Keratinocyte (primary cell): ENCODE measurements around the gene BLACAT1. TPM values are rescaled to one million over a fixed set of nuclear protein-coding genes. Genes with fewer than 3 reads are reported as not detected.

Experiments used
- DNase-seq: peaks from one replicate; pipeline ENCODE4 v3.0.0-alpha.2; 2011; ENCODE audit warnings: low read depth, missing footprints, low spot score
- FAIRE-seq: peaks from 2 replicates; lab custom pipeline; 2011; peaks lifted over from hg19 to GRCh38; lab: Jason Lieb, UNC
- H2AFZ ChIP-seq: 2 replicates; pipeline ENCODE4 v1.6.0; 2012; ENCODE audit warnings: low read length, control low read depth, inconsistent platforms; ENCODE audit not compliant: control insufficient read depth
- H3K27ac ChIP-seq: 2 replicates; pipeline ENCODE4 v1.5.1; 2011; ENCODE audit warnings: low read length; ENCODE audit not compliant: control insufficient read depth, insufficient read depth
- H3K27me3 ChIP-seq: 3 replicates; pipeline ENCODE4 v1.6.0; 2011; ENCODE audit warnings: low read length; ENCODE audit not compliant: control insufficient read depth, insufficient read depth; ENCODE audit errors: extremely low read depth
- H3K36me3 ChIP-seq, 2 experiments: 2 replicates in 1 of 2; 3 replicates in 1 of 2; pipeline ENCODE4 v1.5.1; 2011; ENCODE audit warnings: low read length in 2 of 2, mild to moderate bottlenecking in 1 of 2; ENCODE audit not compliant: control insufficient read depth in 2 of 2, insufficient read depth in 2 of 2; ENCODE audit errors: extremely low read depth in 1 of 2
- H3K4me1 ChIP-seq: 3 replicates; pipeline ENCODE4 v1.5.1; 2011; ENCODE audit warnings: low read length; ENCODE audit not compliant: control insufficient read depth, insufficient read depth; ENCODE audit errors: extremely low read depth
- H3K4me2 ChIP-seq: 3 replicates; pipeline ENCODE4 v1.6.0; 2011; ENCODE audit warnings: low read depth, low read length; ENCODE audit not compliant: control insufficient read depth, insufficient read depth; ENCODE audit errors: extremely low read depth
- H3K4me3 ChIP-seq, 3 experiments: fragments of 200-600 bp in 1 of 3; sonication (generic) in 1 of 3; 2 replicates in 2 of 3; 3 replicates in 1 of 3; pipeline ENCODE4 v1.5.1; 2011 to 2016; ENCODE audit warnings: low read length in 3 of 3, mild to moderate bottlenecking in 3 of 3, control low read depth in 2 of 3, inconsistent platforms in 1 of 3, low read depth in 1 of 3, mixed read lengths in 1 of 3, mixed run types in 1 of 3, moderate library complexity in 1 of 3; ENCODE audit not compliant: control insufficient read depth in 2 of 3, insufficient read depth in 2 of 3; ENCODE audit errors: extremely low read depth in 1 of 3
- H3K79me2 ChIP-seq: 2 replicates; pipeline ENCODE4 v1.6.0; 2012; ENCODE audit warnings: low read length; ENCODE audit not compliant: control insufficient read depth, insufficient read depth
- H3K9ac ChIP-seq: 3 replicates; pipeline ENCODE4 v1.6.0; 2011; ENCODE audit warnings: low read length; ENCODE audit not compliant: control insufficient read depth, insufficient read depth; ENCODE audit errors: extremely low read depth
- H3K9me1 ChIP-seq: 3 replicates; pipeline ENCODE4 v1.6.0; 2011; ENCODE audit warnings: low read length; ENCODE audit not compliant: control insufficient read depth, insufficient read depth; ENCODE audit errors: extremely low read depth
- H3K9me3 ChIP-seq: 2 replicates; pipeline ENCODE4 v1.5.1; 2012; ENCODE audit warnings: low read depth, low read length; ENCODE audit not compliant: control insufficient read depth
- H4K20me1 ChIP-seq: 3 replicates; pipeline ENCODE4 v1.6.0; 2011; ENCODE audit warnings: low read length; ENCODE audit not compliant: control insufficient read depth, insufficient read depth; ENCODE audit errors: extremely low read depth
- CTCF ChIP-seq, 3 experiments: IDR thresholded peaks in 1 of 3; conservative IDR thresholded peaks in 1 of 3; optimal IDR thresholded peaks in 1 of 3; 2 replicates in 2 of 3; 3 replicates in 1 of 3; pipeline versions ENCODE3 to v1.5.1; 2011; ENCODE audit warnings: low read length in 3 of 3, mild to moderate bottlenecking in 3 of 3, moderate library complexity in 2 of 3, control low read depth in 1 of 3, inconsistent platforms in 1 of 3; ENCODE audit not compliant: insufficient read depth in 2 of 3; ENCODE audit errors: extremely low read depth in 1 of 3
- EZH2 ChIP-seq: IDR thresholded peaks from one replicate; pipeline ENCODE4 v1.6.1; 2012; ENCODE audit warnings: inconsistent platforms, mild to moderate bottlenecking, low read length, moderate library complexity
- dilution Hi-C: fragments of 300-500 bp; cut with MboI; formaldehyde crosslinking; loops from one replicate; pipeline ENCODE4 v1.7.0; 2020; ENCODE audit warnings: low sequenced_read_pairs; ENCODE audit not compliant: extremely low pct_ligation_motif_present
- polyA plus RNA-seq, 5 experiments: library from polyadenylated mRNA; depleted of rRNA in 3 of 5; stranded (reverse) in 3 of 5; stranded (forward) in 1 of 5; unstranded in 1 of 5; fragments of >200 nt; gene quantifications; 1 replicate in 1 of 5; 2 replicates in 3 of 5; 3 replicates in 1 of 5; pipeline versions ENCODE4 v1.2.1 to v1.2.3, GENCODE V29; 2011 to 2012; ENCODE audit warnings: missing spikeins in 2 of 5, low read depth in 1 of 5, low replicate concordance in 1 of 5

BLACAT1 gene
- polyA plus RNA-seq, 1 donor (not counting 4 experiments of a cell fraction or from before 2014, with no cell fraction given) = 4.0 TPM

DNA sequence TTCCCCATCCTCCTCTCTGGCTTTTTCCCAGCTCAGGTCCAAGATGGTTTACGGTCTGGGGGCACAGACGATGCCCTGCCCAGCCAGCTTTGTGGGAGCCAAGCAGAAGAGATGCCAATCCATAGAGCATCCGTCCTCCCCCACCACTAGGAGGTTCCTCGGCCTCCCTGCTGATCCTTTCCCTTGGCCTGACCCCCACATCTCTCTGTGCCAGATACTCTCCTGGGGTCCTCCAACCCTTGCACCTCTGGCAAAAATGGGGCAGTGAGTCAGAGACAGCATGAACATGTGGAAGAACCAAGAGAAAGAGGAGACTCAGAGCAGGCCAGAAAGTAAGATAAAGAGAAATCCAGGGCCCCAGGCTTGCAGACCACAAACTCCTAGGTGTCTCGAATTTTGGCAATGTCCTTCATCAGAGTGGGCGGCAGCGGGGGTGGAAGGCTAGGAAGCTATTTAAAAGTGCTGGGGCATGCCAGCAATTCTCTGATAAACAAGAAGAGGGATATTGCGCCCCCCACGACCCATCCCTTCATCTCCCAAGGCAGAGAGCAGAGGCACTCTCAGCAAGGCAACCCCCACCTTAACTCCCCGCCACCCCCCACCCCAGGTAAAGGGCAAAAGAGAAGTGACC lies 11.4 kb downstream of the BLACAT1 start:
- Histone ChIP-seq H3K9me1 (peaks cover 7% of the 10 kb centered on the region), H3K27ac (no peak overlapping the region), H2AFZ (no peak overlapping the region), H3K9me3 (no peaks in the 10 kb centered on the region), H3K36me3 (peaks cover 18 to 29% of the 10 kb centered on the region in 2 experiments), H3K9ac (no peak overlapping the region), H3K4me1 (peaks cover 75% of the 10 kb centered on the region), H3K4me3 (no peak overlapping the region), H3K27me3 (no peaks in the 10 kb centered on the region), H4K20me1 (peaks cover 16% of the 10 kb centered on the region), H3K79me2 (peaks cover 53% of the 10 kb centered on the region), H3K4me2 (no peak overlapping the region)
- no peak for DNase-seq
- dilution Hi-C loops = no loop called here
- TF ChIP-seq EZH2 (no peak), CTCF (optimal IDR thresholded peaks at IDR 0.05 in 1 of 3, IDR thresholded peaks at IDR 0.05 in 1 of 3, conservative IDR thresholded peaks at IDR 0.05 in 1 of 3; ENCODE audit: extremely low read depth in 1 of 3, insufficient read depth in 2 of 3, low read length in 3 of 3) (no peak)
- no peak for FAIRE-seq

DNA sequence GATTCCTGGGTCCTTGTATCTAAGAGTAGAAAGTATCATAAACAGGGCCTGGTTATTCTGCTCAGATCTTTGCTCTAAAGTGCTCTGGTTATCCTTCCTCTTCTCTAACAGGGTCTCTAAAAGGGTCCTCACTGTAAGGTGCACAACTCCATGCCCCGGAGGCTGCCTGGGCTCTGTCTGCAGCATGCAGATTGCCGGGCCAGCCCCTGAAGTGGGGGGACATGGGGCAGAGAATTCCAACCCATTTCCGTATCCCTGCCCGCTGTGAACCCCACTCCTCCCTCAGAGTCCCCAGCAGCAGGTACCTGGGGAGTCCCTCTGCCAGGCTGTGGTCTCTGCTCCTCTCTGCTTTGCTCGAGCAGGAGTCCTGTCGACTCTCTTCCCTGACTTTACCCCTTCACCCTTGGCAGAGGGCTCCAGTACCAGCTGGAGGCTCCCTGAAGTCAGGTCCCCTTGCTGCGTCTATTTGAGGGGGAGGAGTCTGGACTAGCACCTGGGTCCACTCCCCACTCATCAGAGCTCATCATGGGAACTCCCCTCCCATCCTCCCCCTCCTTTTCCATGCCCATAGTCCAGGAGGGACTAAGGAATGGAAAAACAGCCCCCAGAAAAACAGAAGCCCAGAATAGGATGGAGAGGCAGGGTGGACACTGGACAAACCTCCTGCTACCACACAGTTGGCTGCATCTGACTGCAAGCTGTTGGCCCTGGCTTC lies 12.1 kb downstream of the BLACAT1 start:
- H3K4me2 ChIP-seq = no peak overlapping the region
- no peaks in the 10 kb centered on the region for H3K9me3 ChIP-seq
- peaks cover 77% of the 10 kb centered on the region for H3K4me1 ChIP-seq
- H2AFZ ChIP-seq = no peak overlapping the region
- no peak overlapping the region for H3K4me3 ChIP-seq
- peaks cover 16% of the 10 kb centered on the region for H4K20me1 ChIP-seq
- H3K79me2 ChIP-seq = peaks cover 47% of the 10 kb centered on the region
- H3K27ac ChIP-seq = no peak overlapping the region
- TF ChIP-seq EZH2 (no peak), CTCF (optimal IDR thresholded peaks at IDR 0.05 in 1 of 3, IDR thresholded peaks at IDR 0.05 in 1 of 3, conservative IDR thresholded peaks at IDR 0.05 in 1 of 3; ENCODE audit: extremely low read depth in 1 of 3, insufficient read depth in 2 of 3, low read length in 3 of 3) (no peak)
- no peak overlapping the region for H3K9ac ChIP-seq
- dilution Hi-C loops = no loop called here
- FAIRE-seq (no peak), DNase-seq (no peak)
- H3K36me3 ChIP-seq = peaks cover 18 to 29% of the 10 kb centered on the region in 2 experiments
- peaks cover 7% of the 10 kb centered on the region for H3K9me1 ChIP-seq
- H3K27me3 ChIP-seq = no peaks in the 10 kb centered on the region
